SK-N-MC (cell line): Measurements from ENCODE around the gene RAB17.

ENCODE experiments used
- EZH2 ChIP-seq: fragments of 200-600 bp; sonication (generic); IDR thresholded peaks from one replicate; pipeline ENCODE4 v1.6.1; 2017; ENCODE audit warnings: antibody characterized with exemption
- FOXP2 ChIP-seq: optimal IDR thresholded peaks from 2 replicates; pipeline ENCODE3; 2011; ENCODE audit warnings: mild to moderate bottlenecking, moderate library complexity; ENCODE audit not compliant: insufficient read depth; ENCODE audit errors: extremely low read length, control extremely low read depth
- POLR2AphosphoS5 ChIP-seq: IDR thresholded peaks from 2 replicates; pipeline ENCODE4 v1.6.1; 2012; ENCODE audit warnings: mild to moderate bottlenecking, low read depth, low read length, borderline replicate concordance

GRCh38 chr2:237552908-237553307 lies 37.6 kb downstream of the RAB17 start:
- TF ChIP-seq EZH2 (no peak), POLR2AphosphoS5 (no peak), FOXP2 (no peak)
